ENCODE data around the gene PPP4R3B. TPM values are rescaled to one million over a fixed set of nuclear protein-coding genes. Genes with fewer than 3 reads are reported as not detected.
"Not testable (repeated sequence)": the region's sequence is repeated elsewhere in the genome, so short reads cannot be mapped to it uniquely, and the experiment has no call there.

Gene PPP4R3B
- total RNA-seq, 1 experiment from 2014 or later = 58.3 TPM

GRCh38 chr2:55595536-55595935 is 21.9 kb downstream of the PPP4R3B start:
- no peak for DNase-seq (ENCODE audit: low spot score)

- no peak for DNase-seq (ENCODE audit: low spot score)
Measured at GRCh38 chr2:55592130-55592529, 25.3 kb downstream of the PPP4R3B start.

GRCh38 chr2:55590810-55591440 is 26.5 kb downstream of the PPP4R3B start:
- peak; percentile 92 for DNase-seq (ENCODE audit: low spot score)

- peak; percentile 48 for DNase-seq (ENCODE audit: low spot score)
Measured at GRCh38 chr2:55585451-55586080, 31.9 kb downstream of the PPP4R3B start.

- DNase-seq (ENCODE audit: low spot score) = peak; percentile 73
Measured at GRCh38 chr2:55581874-55582547, 35.4 kb downstream of the PPP4R3B start.

- DNase-seq (ENCODE audit: low spot score) = no peak
Measured at GRCh38 chr2:55581435-55581834, 36.0 kb downstream of the PPP4R3B start.

GRCh38 chr2:55569002-55569401 is 48.4 kb downstream of the PPP4R3B start:
- not testable (repeated sequence) for DNase-seq (ENCODE audit: low spot score)

- DNase-seq (ENCODE audit: low spot score) = no peak
Measured at GRCh38 chr2:55567298-55567697, 50.1 kb downstream of the PPP4R3B start.

- DNase-seq (ENCODE audit: low spot score) = no peak
Measured at GRCh38 chr2:55565613-55566012, 51.8 kb downstream of the PPP4R3B start.

GRCh38 chr2:55560855-55561254 is 56.6 kb downstream of the PPP4R3B start:
- DNase-seq (ENCODE audit: low spot score) = no peak

GRCh38 chr2:55556809-55557208 is 60.6 kb downstream of the PPP4R3B start:
- no peak for DNase-seq (ENCODE audit: low spot score)

- peak; percentile 58 for DNase-seq (ENCODE audit: low spot score)
Measured at GRCh38 chr2:55555977-55556376, 61.4 kb downstream of the PPP4R3B start.

- DNase-seq (ENCODE audit: low spot score) = no peak
Measured at GRCh38 chr2:55553321-55553720, 64.1 kb downstream of the PPP4R3B start.

GRCh38 chr2:55550368-55551102 is 66.9 kb downstream of the PPP4R3B start:
- DNase-seq (ENCODE audit: low spot score) = peak; percentile 67

GRCh38 chr2:55547679-55548078 is 69.7 kb downstream of the PPP4R3B start:
- DNase-seq (ENCODE audit: low spot score) = not testable (repeated sequence)

- no peak for DNase-seq (ENCODE audit: low spot score)
Measured at GRCh38 chr2:55547001-55547400, 70.4 kb downstream of the PPP4R3B start.

- DNase-seq (ENCODE audit: low spot score) = no peak
Measured at GRCh38 chr2:55530539-55531081, 86.8 kb downstream of the PPP4R3B start.

- no peak for DNase-seq (ENCODE audit: low spot score)
Measured at GRCh38 chr2:55526174-55526573, 91.2 kb downstream of the PPP4R3B start.

- DNase-seq (ENCODE audit: low spot score) = no peak
Measured at GRCh38 chr2:55524884-55525437, 92.5 kb downstream of the PPP4R3B start.

GRCh38 chr2:55519938-55520885 is 97.2 kb downstream of the PPP4R3B start:
- DNase-seq (ENCODE audit: low spot score) = peak; percentile 18

- DNase-seq (ENCODE audit: low spot score) = peak; percentile 29
Measured at GRCh38 chr2:55518841-55519165, 98.6 kb downstream of the PPP4R3B start.

All from A172 (cell line).